ENCODE results near the gene CLDN19. TPM values are rescaled to one million over a fixed set of nuclear protein-coding genes. Genes with fewer than 3 reads are reported as not detected.

Gene CLDN19
- total RNA-seq, 2 donors from 2014 or later = 0.14 to 0.49 TPM

GRCh38 chr1:42743317-42744147 is 3.5 kb upstream of the CLDN19 start:
- no peaks in the 10 kb centered on the region for H3K4me1 ChIP-seq (ENCODE audit: control insufficient read depth in 1 of 2, low read depth in 2 of 2)
- H3K27ac ChIP-seq = no peak overlapping the region
- no peak for TF ChIP-seq CTCF (IDR thresholded peaks at IDR 0.05)
- DNase-seq (ENCODE audit: low spot score) = no peak
- peaks cover 19% of the 10 kb centered on the region for H3K36me3 ChIP-seq
- no peaks in the 10 kb centered on the region for H3K9me3 ChIP-seq
- no peak overlapping the region for H3K4me3 ChIP-seq
- no peak for ATAC-seq (ENCODE audit: insufficient number of reproducible peaks, low FRiP score, low read depth)
- H3K27me3 ChIP-seq (replicated peaks; ENCODE audit: insufficient read depth) = no peaks in the 10 kb centered on the region

GRCh38 chr1:42742617-42743316 is 2.7 kb upstream of the CLDN19 start:
- H3K4me3 ChIP-seq = no peak overlapping the region
- DNase-seq (ENCODE audit: low spot score) = no peak
- ATAC-seq (ENCODE audit: insufficient number of reproducible peaks, low FRiP score, low read depth) = no peak
- no peak overlapping the region for H3K27ac ChIP-seq
- no peak for TF ChIP-seq CTCF (IDR thresholded peaks at IDR 0.05)
- no peaks in the 10 kb centered on the region for H3K4me1 ChIP-seq (ENCODE audit: control insufficient read depth in 1 of 2, low read depth in 2 of 2)
- no peaks in the 10 kb centered on the region for H3K27me3 ChIP-seq (replicated peaks; ENCODE audit: insufficient read depth)
- H3K36me3 ChIP-seq = peaks cover 11% of the 10 kb centered on the region
- H3K9me3 ChIP-seq = no peaks in the 10 kb centered on the region

GRCh38 chr1:42742141-42742540 is 2.1 kb upstream of the CLDN19 start:
- H3K4me3 ChIP-seq = no peak overlapping the region
- no peaks in the 10 kb centered on the region for H3K4me1 ChIP-seq (ENCODE audit: control insufficient read depth in 1 of 2, low read depth in 2 of 2)
- no peaks in the 10 kb centered on the region for H3K27me3 ChIP-seq (replicated peaks; ENCODE audit: insufficient read depth)
- no peak overlapping the region for H3K27ac ChIP-seq
- ATAC-seq (ENCODE audit: insufficient number of reproducible peaks, low FRiP score, low read depth) = no peak
- no peak for DNase-seq (ENCODE audit: low spot score)
- no peak for TF ChIP-seq CTCF (IDR thresholded peaks at IDR 0.05)
- peaks cover 5% of the 10 kb centered on the region for H3K36me3 ChIP-seq
- no peaks in the 10 kb centered on the region for H3K9me3 ChIP-seq

GRCh38 chr1:42741706-42742105 is 1.7 kb upstream of the CLDN19 start:
- Histone ChIP-seq H3K9me3 (no peaks in the 10 kb centered on the region), H3K4me1 (ENCODE audit: control insufficient read depth in 1 of 2, low read depth in 2 of 2) (no peaks in the 10 kb centered on the region), H3K27ac (no peak overlapping the region), H3K4me3 (no peak overlapping the region), H3K27me3 (replicated peaks; ENCODE audit: insufficient read depth) (no peaks in the 10 kb centered on the region), H3K36me3 (peaks cover under 1% of the 10 kb centered on the region)
- ATAC-seq (ENCODE audit: insufficient number of reproducible peaks, low FRiP score, low read depth) (no peak), DNase-seq (ENCODE audit: low spot score) (no peak)
- TF ChIP-seq CTCF (IDR thresholded peaks at IDR 0.05) = no peak

GRCh38 chr1:42740851-42741580 is 980 bp upstream of the CLDN19 start:
- Histone ChIP-seq H3K4me1 (ENCODE audit: control insufficient read depth in 1 of 2, low read depth in 2 of 2) (no peaks in the 10 kb centered on the region), H3K27me3 (replicated peaks; ENCODE audit: insufficient read depth) (no peaks in the 10 kb centered on the region), H3K36me3 (no peaks in the 10 kb centered on the region), H3K9me3 (no peaks in the 10 kb centered on the region), H3K4me3 (no peak overlapping the region), H3K27ac (no peak overlapping the region)
- DNase-seq (ENCODE audit: low spot score) (no peak), ATAC-seq (ENCODE audit: insufficient number of reproducible peaks, low FRiP score, low read depth) (no peak)
- TF ChIP-seq CTCF (IDR thresholded peaks at IDR 0.05) = no peak

All from thoracic aorta (tissue), 2 donors.